MCF 10A (cell line): ENCODE measurements around the gene CFAP299. TPM values are rescaled to one million over a fixed set of nuclear protein-coding genes. Genes with fewer than 3 reads are reported as not detected.

Experiments used
- BruUV-seq: library from RNA; stranded (reverse); fragments of 400-500 nt; replicated peaks from 2 replicates; lab custom pipeline; 2021; lab: Mats Ljungman, UMichigan
- CTCF ChIA-PET: fragments of 300-600 bp; sonication (Branson Sonifier 250); formaldehyde crosslinking; extraction: SDS; loops from one replicate; lab custom pipeline; 2021; ENCODE audit warnings: antibody characterized with exemption, inconsistent platforms; lab: Yijun Ruan, JAX
- POLR2A ChIA-PET: fragments of 300-600, 350-650 bp; sonication (Branson Sonifier 250); formaldehyde crosslinking; extraction: SDS; loops from one replicate; lab custom pipeline; 2020; ENCODE audit warnings: antibody characterized with exemption, inconsistent platforms; lab: Yijun Ruan, JAX
- DNase-seq: peaks from one replicate; pipeline ENCODE4 v3.0.0-alpha.2; 2018; ENCODE audit not compliant: unreplicated experiment
- H3K27ac Mint-ChIP-seq: one replicate; pipeline ENCODE4 v1.8.0; 2022; ENCODE audit warnings: mild to moderate bottlenecking, low read depth, mixed read lengths; ENCODE audit not compliant: unreplicated experiment
- H3K27me3 Mint-ChIP-seq: one replicate; pipeline ENCODE4 v1.8.0; 2022; ENCODE audit warnings: mixed read lengths; ENCODE audit not compliant: insufficient read depth, unreplicated experiment
- H3K36me3 Mint-ChIP-seq: one replicate; pipeline ENCODE4 v1.8.0; 2022; ENCODE audit warnings: mild to moderate bottlenecking, moderate library complexity, mixed read lengths; ENCODE audit not compliant: insufficient read depth, unreplicated experiment
- H3K4me1 Mint-ChIP-seq: one replicate; pipeline ENCODE4 v1.8.0; 2022; ENCODE audit warnings: mixed read lengths; ENCODE audit not compliant: insufficient read depth, unreplicated experiment
- H3K4me3 Mint-ChIP-seq: one replicate; pipeline ENCODE4 v1.8.0; 2022; ENCODE audit warnings: mild to moderate bottlenecking, moderate library complexity, mixed read lengths; ENCODE audit not compliant: unreplicated experiment
- H3K9me3 Mint-ChIP-seq: one replicate; pipeline ENCODE4 v1.8.0; 2022; ENCODE audit warnings: mixed read lengths; ENCODE audit not compliant: unreplicated experiment
- intact Hi-C: fragments of 100-400 bp; cut with micrococcal nuclease; formaldehyde crosslinking; loops from 2 replicates; pipeline ENCODE4 v1.14.1; 2022
- total RNA-seq: library from RNA; stranded (reverse); gene quantifications from 2 replicates; pipeline ENCODE4 v1.2.3, GENCODE V29; 2022
- TF ChIP-seq, protein P1 (sequence below): fragments of 200-600 bp; IDR thresholded peaks from one replicate; pipeline ENCODE4 v1.8.0; 2022; ENCODE audit warnings: antibody characterized with exemption, mild to moderate bottlenecking; ENCODE audit not compliant: unreplicated experiment

CFAP299 gene
- total RNA-seq, 1 experiment from 2014 or later, result 0.33 TPM

DNA sequence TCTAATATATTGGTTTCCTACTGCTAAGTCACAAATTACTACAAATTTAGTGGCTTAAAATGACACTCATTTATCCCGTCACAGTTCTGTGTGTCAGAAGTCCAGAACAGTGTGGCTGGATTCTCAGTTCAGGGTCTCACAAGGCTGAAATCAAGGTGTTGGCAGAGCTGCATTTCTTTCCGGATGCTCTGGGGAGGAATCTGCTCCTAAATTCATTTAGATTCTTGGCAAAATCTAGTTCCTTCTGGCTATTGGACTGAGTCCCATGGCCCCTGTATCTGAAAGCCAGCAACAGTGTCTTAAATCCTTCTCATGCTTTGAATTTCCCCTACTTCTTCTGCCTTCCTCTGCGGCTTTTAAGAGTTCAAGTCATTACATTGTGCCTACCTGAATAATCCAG, 591.9 kb downstream of the CFAP299 start:
- TF ChIP-seq, protein P1, sequence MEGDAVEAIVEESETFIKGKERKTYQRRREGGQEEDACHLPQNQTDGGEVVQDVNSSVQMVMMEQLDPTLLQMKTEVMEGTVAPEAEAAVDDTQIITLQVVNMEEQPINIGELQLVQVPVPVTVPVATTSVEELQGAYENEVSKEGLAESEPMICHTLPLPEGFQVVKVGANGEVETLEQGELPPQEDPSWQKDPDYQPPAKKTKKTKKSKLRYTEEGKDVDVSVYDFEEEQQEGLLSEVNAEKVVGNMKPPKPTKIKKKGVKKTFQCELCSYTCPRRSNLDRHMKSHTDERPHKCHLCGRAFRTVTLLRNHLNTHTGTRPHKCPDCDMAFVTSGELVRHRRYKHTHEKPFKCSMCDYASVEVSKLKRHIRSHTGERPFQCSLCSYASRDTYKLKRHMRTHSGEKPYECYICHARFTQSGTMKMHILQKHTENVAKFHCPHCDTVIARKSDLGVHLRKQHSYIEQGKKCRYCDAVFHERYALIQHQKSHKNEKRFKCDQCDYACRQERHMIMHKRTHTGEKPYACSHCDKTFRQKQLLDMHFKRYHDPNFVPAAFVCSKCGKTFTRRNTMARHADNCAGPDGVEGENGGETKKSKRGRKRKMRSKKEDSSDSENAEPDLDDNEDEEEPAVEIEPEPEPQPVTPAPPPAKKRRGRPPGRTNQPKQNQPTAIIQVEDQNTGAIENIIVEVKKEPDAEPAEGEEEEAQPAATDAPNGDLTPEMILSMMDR, result no peak
- no peaks in the 10 kb centered on the region for H3K36me3 Mint-ChIP-seq
- no peak overlapping the region for H3K27ac Mint-ChIP-seq
- BruUV-seq, result no TSS peak
- no peaks in the 10 kb centered on the region for H3K27me3 Mint-ChIP-seq
- no peaks in the 10 kb centered on the region for H3K4me1 Mint-ChIP-seq
- CTCF ChIA-PET, result no interaction called here
- POLR2A ChIA-PET, result no interaction called here
- DNase-seq, result no peak
- H3K9me3 Mint-ChIP-seq, result no peaks in the 10 kb centered on the region
- no peak overlapping the region for H3K4me3 Mint-ChIP-seq
- intact Hi-C loops, result loop anchor here (5.0 kb wide), 1 partner anchor 115 kb away; no protein-coding TSS in a partner anchor

DNA sequence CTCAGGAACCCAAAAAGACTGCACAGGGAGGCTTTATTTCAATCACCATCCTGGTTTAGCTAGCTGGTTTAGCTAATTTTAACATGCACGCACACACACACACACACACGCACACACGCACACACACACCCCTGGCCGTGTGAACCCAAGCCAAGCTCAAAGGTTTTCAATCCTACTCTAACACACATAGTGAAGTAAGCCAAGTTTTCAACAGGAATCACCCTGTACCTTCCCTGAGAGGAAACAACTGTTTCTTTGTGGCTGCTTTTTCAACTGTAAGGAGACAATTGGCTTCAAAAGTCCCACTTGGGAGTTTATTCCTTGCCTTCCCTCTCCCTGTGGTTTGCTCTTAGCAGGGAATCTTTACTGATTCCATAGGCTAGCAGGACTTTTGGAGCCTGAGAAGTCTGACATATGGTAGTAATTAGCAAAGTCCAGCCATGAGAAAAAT, 596.1 kb downstream of the CFAP299 start:
- intact Hi-C loops, result no loop called here
- Mint-ChIP-seq H3K4me1 (no peaks in the 10 kb centered on the region), H3K27me3 (no peaks in the 10 kb centered on the region), H3K27ac (no peak overlapping the region), H3K9me3 (no peaks in the 10 kb centered on the region), H3K4me3 (no peak overlapping the region), H3K36me3 (no peaks in the 10 kb centered on the region)
- BruUV-seq, result no TSS peak
- DNase-seq, result no peak
- POLR2A ChIA-PET, result no interaction called here
- CTCF ChIA-PET, result no interaction called here
- TF ChIP-seq, protein P1, result no peak

DNA sequence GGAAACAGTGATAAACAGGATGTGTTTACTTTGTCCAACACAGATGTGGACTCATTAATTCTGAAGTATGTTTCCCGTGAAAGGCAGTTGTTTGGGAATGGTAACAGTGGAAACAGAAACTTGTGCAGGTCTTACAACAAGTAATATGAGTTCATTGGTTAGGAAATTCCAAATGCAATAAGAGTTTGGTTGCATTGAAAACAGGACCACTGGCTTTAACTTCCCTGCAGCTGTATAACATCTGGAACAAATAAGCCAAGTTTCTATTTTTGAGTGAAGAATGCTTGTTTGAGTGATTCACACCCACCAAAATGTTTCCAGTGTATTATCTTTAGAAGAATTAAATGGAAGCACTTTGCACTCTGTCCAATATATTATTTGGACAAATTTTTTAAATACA, 612.6 kb downstream of the CFAP299 start:
- H3K27me3 Mint-ChIP-seq, result no peaks in the 10 kb centered on the region
- no peaks in the 10 kb centered on the region for H3K9me3 Mint-ChIP-seq
- no peak overlapping the region for H3K4me3 Mint-ChIP-seq
- no peak for DNase-seq
- no peaks in the 10 kb centered on the region for H3K36me3 Mint-ChIP-seq
- TF ChIP-seq, protein P1, result no peak
- ChIA-PET POLR2A (no interaction called here), CTCF (no interaction called here)
- intact Hi-C loops, result no loop called here
- no peak overlapping the region for H3K27ac Mint-ChIP-seq
- no peaks in the 10 kb centered on the region for H3K4me1 Mint-ChIP-seq
- BruUV-seq, result no TSS peak

DNA sequence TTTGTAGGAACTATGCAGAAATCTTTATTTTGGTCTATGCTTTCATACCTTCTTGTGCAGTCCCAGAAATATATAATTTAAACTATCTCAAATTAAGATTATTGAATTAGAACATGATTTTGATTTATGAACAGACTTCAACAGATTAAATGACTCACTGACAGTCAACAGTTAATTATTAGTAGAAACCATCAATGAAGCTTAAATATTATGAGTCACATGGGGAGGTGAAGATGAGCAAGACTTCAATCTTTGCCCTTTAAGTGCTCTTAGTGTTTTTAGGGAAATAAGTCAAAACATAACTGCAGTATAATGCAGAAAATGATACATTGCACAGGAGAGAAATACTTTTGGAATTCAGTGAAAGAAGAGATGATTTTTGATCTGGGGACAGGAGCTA, 613.5 kb downstream of the CFAP299 start:
- no peaks in the 10 kb centered on the region for H3K9me3 Mint-ChIP-seq
- BruUV-seq, result no TSS peak
- H3K36me3 Mint-ChIP-seq, result no peaks in the 10 kb centered on the region
- no peaks in the 10 kb centered on the region for H3K4me1 Mint-ChIP-seq
- intact Hi-C loops, result no loop called here
- TF ChIP-seq, protein P1, result no peak
- no peaks in the 10 kb centered on the region for H3K27me3 Mint-ChIP-seq
- DNase-seq, result no peak
- CTCF ChIA-PET, result interaction anchor here (0.6 to 0.7 kb wide), 2 partner anchors 82 to 223 kb away, joined by 3 read pairs; partner anchors contain the start of gene BMP3
- POLR2A ChIA-PET, result no interaction called here
- H3K27ac Mint-ChIP-seq, result no peak overlapping the region
- no peak overlapping the region for H3K4me3 Mint-ChIP-seq
